Sigmoid colon (tissue), 3 donors: Measurements from ENCODE around the gene RFFL.

Experiments used
- CTCF ChIP-seq, 4 experiments: fragments of 450-650 bp in 3 of 4; fragments of 200-600 bp in 1 of 4; IDR thresholded peaks; one replicate each; pipeline ENCODE4 v1.5.1; 2016 to 2019; ENCODE audit warnings: antibody characterized with exemption in 4 of 4, mild to moderate bottlenecking in 3 of 4, moderate library complexity in 2 of 4
- POLR2A ChIP-seq, 2 donors: fragments of 450-650 bp; IDR thresholded peaks; one replicate each; pipeline ENCODE4 v1.6.1; 2016; ENCODE audit warnings: antibody characterized with exemption in 2 of 2, mild to moderate bottlenecking in 2 of 2, moderate library complexity in 2 of 2

GRCh38 chr17:34958438-34958837, 105.1 kb downstream of the RFFL start:
- no peak for TF ChIP-seq POLR2A (IDR thresholded peaks at IDR 0.05)
- TF ChIP-seq CTCF (IDR thresholded peaks at IDR 0.05): no peak
